Breast epithelium (tissue), 4 donors: ENCODE measurements around the gene PCDHGA1. TPM values are rescaled to one million over a fixed set of nuclear protein-coding genes. Genes with fewer than 3 reads are reported as not detected.

Source experiments
- DNase-seq, 2 donors: peaks; one replicate each; pipeline ENCODE4 v3.0.0-alpha.2; 2019; ENCODE audit warnings: low spot score in 2 of 2
- H3K27ac ChIP-seq, 2 donors: fragments of 200-600 bp; sonication (generic) in 1 of 2; one replicate each; pipeline ENCODE4 v1.5.1; 2016 to 2019; ENCODE audit warnings: mild to moderate bottlenecking in 1 of 2
- H3K27me3 ChIP-seq, 2 donors: fragments of 200-600 bp; sonication (generic) in 1 of 2; one replicate each; pipeline versions ENCODE4 v1.5.1 to v1.6.0; 2017 to 2019; ENCODE audit warnings: control low read depth in 1 of 2, mild to moderate bottlenecking in 1 of 2
- H3K36me3 ChIP-seq: fragments of 200-600 bp; one replicate; pipeline ENCODE4 v1.5.1; 2019
- H3K4me1 ChIP-seq, 2 donors: fragments of 200-600 bp; sonication (generic); one replicate each; pipeline ENCODE4 v1.5.1; 2016 to 2019; ENCODE audit warnings: control low read depth in 1 of 2
- H3K4me3 ChIP-seq, 3 donors: fragments of 200-600 bp; sonication (generic); 1 replicate in 2 of 3; 2 replicates in 1 of 3; pipeline ENCODE4 v1.5.1; 2016 to 2019; ENCODE audit warnings: mild to moderate bottlenecking in 3 of 3, moderate library complexity in 2 of 3
- H3K9me3 ChIP-seq, 2 donors: fragments of 200-600 bp; sonication (generic) in 1 of 2; one replicate each; pipeline ENCODE4 v1.5.1; 2016 to 2019; ENCODE audit warnings: control low read depth in 1 of 2
- POLR2A ChIP-seq: fragments of 450-650 bp; IDR thresholded peaks from one replicate; pipeline ENCODE4 v1.6.1; 2016; ENCODE audit warnings: antibody characterized with exemption, mild to moderate bottlenecking, moderate library complexity
- POLR2AphosphoS5 ChIP-seq, 3 donors: sonication (generic); formaldehyde crosslinking; IDR thresholded peaks; one replicate each; pipeline ENCODE4 v1.6.1; 2017; ENCODE audit warnings: antibody characterized with exemption in 3 of 3
- intact Hi-C: fragments of 100-400 bp; cut with DNase I; formaldehyde crosslinking; loops from one replicate; pipeline ENCODE4 v1.15.1; 2023; ENCODE audit warnings: low total_unique reads
- total RNA-seq, 3 donors: library from RNA; depleted of rRNA; stranded (reverse); fragments of >200 nt; gene quantifications; one replicate each; pipeline ENCODE4 v1.1.0, GENCODE V29; 2016
- TF ChIP-seq, protein P1 (sequence below), 3 donors: fragments of 450-650 bp; IDR thresholded peaks; one replicate each; pipeline ENCODE4 v1.5.1; 2016 to 2017; ENCODE audit warnings: antibody characterized with exemption in 3 of 3, mild to moderate bottlenecking in 3 of 3, moderate library complexity in 3 of 3

The PCDHGA1 gene
- total RNA-seq, 3 donors from 2014 or later = 0.80 to 1.3 (median 1.2) TPM

DNA sequence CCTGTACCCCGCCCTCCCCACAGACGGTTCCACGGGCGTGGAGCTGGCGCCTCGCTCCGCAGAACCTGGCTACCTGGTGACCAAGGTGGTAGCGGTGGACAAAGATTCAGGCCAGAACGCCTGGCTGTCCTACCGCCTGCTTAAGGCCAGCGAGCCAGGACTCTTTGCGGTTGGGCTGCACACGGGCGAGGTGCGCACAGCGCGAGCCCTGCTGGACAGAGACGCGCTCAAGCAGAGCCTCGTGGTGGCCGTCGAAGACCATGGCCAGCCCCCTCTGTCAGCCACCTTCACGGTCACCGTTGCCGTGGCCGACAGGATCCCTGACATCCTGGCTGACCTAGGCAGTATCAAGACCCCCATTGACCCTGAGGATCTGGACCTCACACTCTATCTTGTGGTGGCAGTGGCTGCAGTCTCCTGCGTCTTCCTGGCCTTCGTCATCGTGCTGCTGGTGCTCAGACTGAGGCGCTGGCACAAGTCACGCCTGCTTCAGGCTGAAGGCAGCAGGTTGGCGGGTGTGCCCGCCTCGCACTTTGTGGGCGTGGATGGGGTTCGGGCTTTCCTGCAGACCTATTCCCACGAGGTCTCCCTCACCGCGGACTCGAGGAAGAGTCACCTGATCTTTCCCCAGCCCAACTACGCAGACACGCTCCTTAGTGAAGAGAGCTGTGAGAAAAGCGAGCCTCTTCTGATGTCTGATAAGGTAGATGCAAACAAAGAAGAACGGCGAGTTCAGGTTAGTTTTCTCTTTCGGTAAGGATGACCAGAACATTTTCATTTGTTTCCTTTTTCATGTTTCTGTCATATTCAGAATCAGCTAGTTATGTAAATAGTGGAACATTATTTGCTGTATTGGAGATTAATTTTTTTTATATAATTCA, 35.9 kb downstream of the PCDHGA1 start:
- H3K27me3 ChIP-seq = no peaks in the 10 kb centered on the region
- no peaks in the 10 kb centered on the region for H3K36me3 ChIP-seq
- TF ChIP-seq POLR2A (no peak), POLR2AphosphoS5 (IDR thresholded peaks at IDR 0.05) (no peak)
- TF ChIP-seq, protein P1, sequence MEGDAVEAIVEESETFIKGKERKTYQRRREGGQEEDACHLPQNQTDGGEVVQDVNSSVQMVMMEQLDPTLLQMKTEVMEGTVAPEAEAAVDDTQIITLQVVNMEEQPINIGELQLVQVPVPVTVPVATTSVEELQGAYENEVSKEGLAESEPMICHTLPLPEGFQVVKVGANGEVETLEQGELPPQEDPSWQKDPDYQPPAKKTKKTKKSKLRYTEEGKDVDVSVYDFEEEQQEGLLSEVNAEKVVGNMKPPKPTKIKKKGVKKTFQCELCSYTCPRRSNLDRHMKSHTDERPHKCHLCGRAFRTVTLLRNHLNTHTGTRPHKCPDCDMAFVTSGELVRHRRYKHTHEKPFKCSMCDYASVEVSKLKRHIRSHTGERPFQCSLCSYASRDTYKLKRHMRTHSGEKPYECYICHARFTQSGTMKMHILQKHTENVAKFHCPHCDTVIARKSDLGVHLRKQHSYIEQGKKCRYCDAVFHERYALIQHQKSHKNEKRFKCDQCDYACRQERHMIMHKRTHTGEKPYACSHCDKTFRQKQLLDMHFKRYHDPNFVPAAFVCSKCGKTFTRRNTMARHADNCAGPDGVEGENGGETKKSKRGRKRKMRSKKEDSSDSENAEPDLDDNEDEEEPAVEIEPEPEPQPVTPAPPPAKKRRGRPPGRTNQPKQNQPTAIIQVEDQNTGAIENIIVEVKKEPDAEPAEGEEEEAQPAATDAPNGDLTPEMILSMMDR (IDR thresholded peaks at IDR 0.05) = no peak
- intact Hi-C loops = no loop called here
- H3K27ac ChIP-seq = no peak overlapping the region
- peaks cover 81 to 98% of the 10 kb centered on the region in 2 donors for H3K9me3 ChIP-seq
- peak overlapping the region in 1 of 3 donors; percentile 38 for H3K4me3 ChIP-seq
- H3K4me1 ChIP-seq = no peaks in the 10 kb centered on the region
- no peak for DNase-seq

DNA sequence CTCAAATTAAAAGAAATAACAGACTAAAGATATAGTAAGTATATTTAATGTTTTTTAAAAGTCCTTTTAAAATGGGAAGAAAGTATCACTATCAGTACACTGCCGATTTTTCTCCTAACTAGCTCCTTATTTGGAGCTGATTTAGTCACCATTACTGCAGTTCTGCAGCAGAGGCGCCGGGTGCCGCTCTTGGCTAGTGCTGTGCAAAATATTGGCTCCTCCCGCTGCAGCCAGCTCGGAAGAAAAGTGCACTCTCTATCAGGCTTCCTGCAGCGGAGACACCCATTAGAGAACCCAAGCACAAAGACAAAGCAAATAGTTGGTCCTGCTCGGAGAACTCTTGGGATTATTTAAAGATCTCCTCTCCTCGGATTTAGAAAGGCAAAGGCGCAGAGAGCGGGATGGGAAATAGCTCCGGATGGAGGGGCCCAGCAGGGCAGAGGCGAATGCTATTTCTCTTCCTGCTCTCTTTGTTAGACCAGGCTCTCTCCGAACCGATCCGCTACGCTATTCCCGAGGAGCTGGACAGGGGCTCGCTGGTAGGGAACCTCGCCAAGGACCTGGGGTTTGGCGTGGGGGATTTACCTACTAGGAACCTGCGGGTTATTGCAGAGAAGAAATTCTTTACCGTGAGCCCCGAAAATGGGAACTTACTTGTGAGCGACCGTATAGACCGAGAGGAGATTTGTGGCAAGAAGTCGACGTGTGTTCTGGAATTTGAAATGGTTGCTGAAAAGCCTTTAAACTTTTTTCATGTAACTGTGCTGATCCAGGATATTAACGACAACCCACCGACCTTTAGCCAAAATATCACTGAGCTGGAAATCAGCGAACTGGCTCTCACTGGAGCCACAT, 39.9 kb downstream of the PCDHGA1 start, which contains the start of gene PCDHGB3:
Gene PCDHGB3, plus strand, starts transcription at position 249 of the 855 bp plus-strand sequence. Its CDS starts 153 bp downstream, at position 402.
- Histone ChIP-seq H3K36me3 (no peaks in the 10 kb centered on the region), H3K4me3 (peak within 1 kb of the TSS; percentile 15 to 34 (median 17)), H3K27ac (no peak within 1 kb of the TSS), H3K4me1 (no peaks in the 10 kb centered on the region), H3K27me3 (no peaks in the 10 kb centered on the region), H3K9me3 (peaks cover 87 to 100% of the 10 kb centered on the region in 2 donors)
- intact Hi-C loops = no loop called here
- TF ChIP-seq POLR2A = no peak
- TF ChIP-seq, protein P1 (IDR thresholded peaks at IDR 0.05) = no peak
- no peak for TF ChIP-seq POLR2AphosphoS5 (IDR thresholded peaks at IDR 0.05)
- DNase-seq = no peak

DNA sequence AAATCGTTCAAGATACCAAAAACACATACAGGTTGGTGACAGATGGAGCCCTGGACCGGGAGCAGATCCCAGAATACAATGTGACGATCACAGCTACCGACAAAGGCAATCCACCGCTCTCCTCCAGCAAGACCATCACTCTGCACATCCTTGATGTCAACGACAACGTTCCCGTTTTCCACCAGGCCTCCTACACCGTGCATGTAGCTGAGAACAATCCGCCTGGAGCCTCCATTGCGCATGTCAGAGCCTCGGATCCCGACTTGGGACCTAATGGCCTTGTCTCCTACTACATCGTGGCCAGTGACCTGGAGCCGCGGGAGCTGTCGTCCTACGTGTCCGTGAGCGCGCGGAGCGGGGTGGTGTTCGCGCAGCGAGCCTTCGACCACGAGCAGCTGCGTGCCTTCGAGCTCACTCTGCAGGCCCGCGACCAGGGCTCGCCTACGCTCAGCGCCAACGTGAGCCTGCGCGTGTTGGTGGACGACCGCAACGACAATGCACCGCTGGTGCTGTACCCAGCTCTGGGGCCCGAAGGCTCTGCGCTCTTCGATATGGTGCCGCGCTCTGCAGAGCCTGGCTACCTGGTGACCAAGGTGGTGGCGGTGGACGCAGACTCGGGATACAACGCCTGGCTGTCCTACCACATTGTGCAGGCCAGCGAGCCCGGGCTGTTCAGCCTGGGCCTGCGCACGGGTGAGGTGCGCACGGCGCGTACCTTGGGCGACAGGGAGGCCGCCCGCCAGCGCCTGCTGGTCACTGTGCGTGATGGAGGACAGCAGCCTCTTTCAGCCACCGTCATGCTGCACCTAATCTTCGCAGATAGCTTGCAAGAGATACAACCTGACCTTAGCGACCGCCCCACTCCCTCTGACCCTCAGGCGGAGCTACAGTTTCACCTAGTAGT, 41.5 kb downstream of the PCDHGA1 start:
- peak overlapping the region in 1 of 3 donors; percentile 9 for H3K4me3 ChIP-seq
- DNase-seq = no peak
- no peaks in the 10 kb centered on the region for H3K36me3 ChIP-seq
- no peak for TF ChIP-seq POLR2A
- TF ChIP-seq, protein P1 (IDR thresholded peaks at IDR 0.05) = no peak
- TF ChIP-seq POLR2AphosphoS5 (IDR thresholded peaks at IDR 0.05) = no peak
- H3K4me1 ChIP-seq = no peaks in the 10 kb centered on the region
- intact Hi-C loops = no loop called here
- no peak overlapping the region for H3K27ac ChIP-seq
- H3K9me3 ChIP-seq = peaks cover 87 to 99% of the 10 kb centered on the region in 2 donors
- no peaks in the 10 kb centered on the region for H3K27me3 ChIP-seq

DNA sequence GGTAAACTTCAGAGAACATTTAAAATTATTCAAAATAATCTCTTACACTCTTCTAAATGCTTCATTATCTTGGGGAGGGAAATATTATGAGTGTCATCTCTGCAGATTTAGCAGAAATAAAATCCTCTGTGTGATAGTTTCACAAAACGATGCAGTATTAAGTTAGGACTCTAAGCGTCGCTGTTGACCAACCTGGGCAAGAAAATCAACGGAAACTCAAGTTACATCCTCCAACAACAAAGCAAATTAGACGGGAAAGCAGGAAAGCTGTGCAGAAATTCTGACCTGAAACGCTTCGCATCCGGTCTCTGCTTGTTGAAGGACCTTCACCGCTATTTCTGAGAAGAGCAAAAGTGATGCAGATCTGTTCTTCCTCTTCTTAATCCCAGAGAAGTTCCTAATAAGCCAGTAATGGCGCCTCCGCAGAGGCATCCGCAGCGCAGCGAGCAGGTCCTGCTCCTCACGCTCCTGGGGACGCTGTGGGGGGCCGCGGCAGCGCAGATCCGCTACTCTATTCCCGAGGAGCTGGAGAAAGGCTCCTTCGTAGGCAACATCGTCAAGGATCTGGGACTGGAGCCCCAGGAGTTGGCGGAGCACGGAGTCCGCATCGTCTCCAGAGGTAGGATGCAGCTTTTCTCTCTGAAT, 43.5 kb downstream of the PCDHGA1 start, which contains the start of gene PCDHGA6:
Gene PCDHGA6, plus strand, starts transcription at position 219 of the 645 bp plus-strand sequence. Its CDS starts 193 bp downstream, at position 412.
- Histone ChIP-seq H3K27ac (no peak within 1 kb of the TSS), H3K9me3 (peaks cover 79 to 99% of the 10 kb centered on the region in 2 donors), H3K4me3 (peak within 1 kb of the TSS; percentile 19 to 55 (median 30)), H3K27me3 (no peaks in the 10 kb centered on the region), H3K4me1 (no peaks in the 10 kb centered on the region), H3K36me3 (no peaks in the 10 kb centered on the region)
- TF ChIP-seq, protein P1 (IDR thresholded peaks at IDR 0.05) = no peak
- no peak for TF ChIP-seq POLR2AphosphoS5 (IDR thresholded peaks at IDR 0.05)
- no peak for TF ChIP-seq POLR2A
- DNase-seq = no peak
- intact Hi-C loops = no loop called here
